CD4-positive, alpha-beta T cell (primary cell): Measurements from ENCODE around the gene MXI1. TPM values are rescaled to one million over a fixed set of nuclear protein-coding genes. Genes with fewer than 3 reads are reported as not detected.

Experiments
- ATAC-seq: fragments of 200-7000 bp; cut with Tn5 transposase; one replicate; pipeline ENCODE4 v1.10.0; 2022; ENCODE audit warnings: mild to moderate bottlenecking; ENCODE audit not compliant: poor library complexity
- CTCF ChIA-PET: fragments of 350-600 bp; sonication (Branson Sonifier 250); formaldehyde crosslinking; loops from one replicate; lab custom pipeline; 2021; ENCODE audit warnings: antibody characterized with exemption, inconsistent platforms; lab: Charles Lee
- POLR2A ChIA-PET: fragments of 350-600 bp; sonication (Branson Sonifier 250); formaldehyde crosslinking; loops from one replicate; lab custom pipeline; 2021; ENCODE audit warnings: antibody characterized with exemption, inconsistent platforms; lab: Charles Lee
- DNase-seq, 14 experiments: peaks; one replicate each; pipeline ENCODE4 v3.0.0-alpha.2; 2013 to 2020; ENCODE audit warnings: mixed read lengths in 2 of 14
- H3K27ac ChIP-seq, 2 donors: one replicate each; pipeline versions ENCODE4 v1.5.1 to v1.7.0; 2013; ENCODE audit warnings: low read length in 2 of 2, low read depth in 1 of 2, mild to moderate bottlenecking in 1 of 2
- H3K27me3 ChIP-seq, 2 experiments: 1 replicate in 1 of 2; 2 replicates in 1 of 2; pipeline versions ENCODE4 v1.6.1 to v1.7.0; 2013; ENCODE audit warnings: low read length in 2 of 2, control low read depth in 1 of 2, mild to moderate bottlenecking in 1 of 2, moderate library complexity in 1 of 2; ENCODE audit not compliant: insufficient read depth in 2 of 2, control insufficient read depth in 1 of 2
- H3K36me3 ChIP-seq: one replicate; pipeline ENCODE4 v1.6.1; 2013; ENCODE audit warnings: low read length, control low read depth; ENCODE audit not compliant: insufficient read depth
- H3K4me1 ChIP-seq: one replicate; pipeline ENCODE4 v1.6.1; 2013; ENCODE audit warnings: low read length, control low read depth; ENCODE audit not compliant: insufficient read depth
- H3K4me3 ChIP-seq: one replicate; pipeline ENCODE4 v1.5.1; 2013; ENCODE audit warnings: mild to moderate bottlenecking, low read length, moderate library complexity
- H3K9me3 ChIP-seq, 2 experiments: 1 replicate in 1 of 2; 2 replicates in 1 of 2; pipeline versions ENCODE4 v1.6.1 to v1.7.0; 2013; ENCODE audit warnings: low read length in 2 of 2, mild to moderate bottlenecking in 2 of 2, control low read depth in 1 of 2, moderate library complexity in 1 of 2; ENCODE audit not compliant: control insufficient read depth in 1 of 2, insufficient read depth in 1 of 2
- H3K27ac Mint-ChIP-seq: one replicate; pipeline ENCODE4 v1.8.0; 2020; ENCODE audit warnings: mixed read lengths
- H3K27me3 Mint-ChIP-seq: one replicate; pipeline ENCODE4 v1.8.0; 2021; ENCODE audit warnings: mixed read lengths
- H3K36me3 Mint-ChIP-seq: one replicate; pipeline ENCODE4 v1.8.0; 2021; ENCODE audit warnings: low read depth, mixed read lengths
- H3K4me1 Mint-ChIP-seq: one replicate; pipeline ENCODE4 v1.8.0; 2021; ENCODE audit warnings: low read depth, mixed read lengths
- H3K4me3 Mint-ChIP-seq: one replicate; pipeline ENCODE4 v1.8.0; 2020; ENCODE audit warnings: mild to moderate bottlenecking, mixed read lengths
- H3K9me3 Mint-ChIP-seq: one replicate; pipeline ENCODE4 v1.8.0; 2020; ENCODE audit warnings: mixed read lengths
- intact Hi-C, 2 experiments: fragments of 100-400 bp; cut with DNase I in 1 of 2; cut with micrococcal nuclease in 1 of 2; formaldehyde crosslinking; loops; one replicate each; pipeline versions ENCODE4 v1.15.1 to v1.9.0; 2023 to 2025; cut with DNase I, micrococcal nuclease
- total RNA-seq, 174 experiments: library from RNA in 2 of 174; stranded (reverse) in 2 of 174; gene quantifications; one replicate each; pipeline ENCODE4 v1.2.3 and lab custom pipeline; 2021 to 2026
- TF ChIP-seq, protein P1 (sequence below): fragments of 200-600 bp; IDR thresholded peaks from one replicate; pipeline ENCODE4 v1.8.0; 2022; ENCODE audit warnings: antibody characterized with exemption, mild to moderate bottlenecking

The MXI1 gene
- total RNA-seq, 2 experiments from 2014 or later, result 74.3 to 84.3 TPM

DNA sequence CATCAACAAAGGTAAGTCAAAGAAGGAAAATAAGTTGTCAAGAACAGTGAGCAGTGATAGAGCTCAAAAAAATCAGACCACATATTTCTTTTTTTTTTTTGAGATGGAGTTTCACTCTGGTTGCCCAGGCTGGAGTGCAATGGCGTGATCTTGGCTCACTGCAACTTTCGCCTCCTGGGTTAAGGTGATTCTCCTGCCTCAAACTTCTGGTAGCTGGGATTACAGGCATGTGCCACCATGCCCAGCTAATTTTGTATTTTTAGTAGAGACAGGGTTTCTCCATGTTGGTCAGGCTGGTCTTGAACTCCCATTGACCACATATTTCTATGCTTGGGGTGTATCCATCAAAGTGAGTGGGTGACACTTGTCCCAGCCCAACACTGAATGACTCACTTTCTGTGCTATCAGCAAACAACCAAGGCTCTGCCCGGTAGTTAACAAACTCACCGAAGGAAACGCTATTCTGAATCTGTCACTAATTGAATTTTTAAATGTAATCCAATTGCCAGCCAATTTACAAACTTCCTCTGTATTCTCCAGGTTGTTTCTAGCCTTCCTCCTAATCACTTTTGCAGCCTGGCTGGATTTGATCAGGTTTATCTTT, 116.9 kb downstream of the MXI1 start:
- ChIA-PET CTCF (no interaction called here), POLR2A (no interaction called here)
- Mint-ChIP-seq H3K27ac (no peak overlapping the region), H3K9me3 (peaks cover 8% of the 10 kb centered on the region), H3K4me1 (no peaks in the 10 kb centered on the region), H3K27me3 (no peaks in the 10 kb centered on the region), H3K4me3 (no peak overlapping the region), H3K36me3 (no peaks in the 10 kb centered on the region)
- intact Hi-C loops, result no loop called here
- Histone ChIP-seq H3K4me1 (no peaks in the 10 kb centered on the region), H3K36me3 (no peaks in the 10 kb centered on the region), H3K9me3 (peaks cover 0 to 8% of the 10 kb centered on the region in 2 experiments), H3K27ac (no peak overlapping the region), H3K27me3 (no peaks in the 10 kb centered on the region), H3K4me3 (no peak overlapping the region)
- TF ChIP-seq, protein P1, sequence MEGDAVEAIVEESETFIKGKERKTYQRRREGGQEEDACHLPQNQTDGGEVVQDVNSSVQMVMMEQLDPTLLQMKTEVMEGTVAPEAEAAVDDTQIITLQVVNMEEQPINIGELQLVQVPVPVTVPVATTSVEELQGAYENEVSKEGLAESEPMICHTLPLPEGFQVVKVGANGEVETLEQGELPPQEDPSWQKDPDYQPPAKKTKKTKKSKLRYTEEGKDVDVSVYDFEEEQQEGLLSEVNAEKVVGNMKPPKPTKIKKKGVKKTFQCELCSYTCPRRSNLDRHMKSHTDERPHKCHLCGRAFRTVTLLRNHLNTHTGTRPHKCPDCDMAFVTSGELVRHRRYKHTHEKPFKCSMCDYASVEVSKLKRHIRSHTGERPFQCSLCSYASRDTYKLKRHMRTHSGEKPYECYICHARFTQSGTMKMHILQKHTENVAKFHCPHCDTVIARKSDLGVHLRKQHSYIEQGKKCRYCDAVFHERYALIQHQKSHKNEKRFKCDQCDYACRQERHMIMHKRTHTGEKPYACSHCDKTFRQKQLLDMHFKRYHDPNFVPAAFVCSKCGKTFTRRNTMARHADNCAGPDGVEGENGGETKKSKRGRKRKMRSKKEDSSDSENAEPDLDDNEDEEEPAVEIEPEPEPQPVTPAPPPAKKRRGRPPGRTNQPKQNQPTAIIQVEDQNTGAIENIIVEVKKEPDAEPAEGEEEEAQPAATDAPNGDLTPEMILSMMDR, result no peak
- no peak for ATAC-seq
- no peak for DNase-seq

DNA sequence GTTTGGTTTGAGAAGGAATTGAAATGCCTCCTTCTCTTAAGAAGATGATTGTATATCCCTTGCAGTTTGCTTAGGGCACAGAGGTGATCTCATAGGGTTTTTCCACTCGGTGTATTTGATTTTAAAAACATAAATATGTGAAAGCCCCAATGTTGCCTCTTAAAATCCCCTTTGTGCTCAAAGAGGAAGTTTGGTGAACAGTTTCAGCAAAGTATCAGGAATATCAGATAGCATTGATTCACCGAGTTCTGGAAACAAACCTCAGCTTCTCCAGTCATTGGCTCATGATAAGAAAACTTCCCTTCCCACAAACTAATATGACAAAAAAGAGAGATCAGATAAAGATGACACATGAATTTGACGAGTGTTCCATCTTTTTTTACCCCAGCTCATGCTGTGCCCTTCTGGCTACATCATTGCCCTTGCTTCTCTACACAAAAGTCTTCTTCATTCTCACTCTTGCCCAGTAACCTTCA, 117.4 kb downstream of the MXI1 start:
- no peaks in the 10 kb centered on the region for H3K4me1 ChIP-seq
- H3K9me3 ChIP-seq, result peaks cover under 1 to 8% of the 10 kb centered on the region in 2 experiments
- TF ChIP-seq, protein P1, result no peak
- H3K9me3 Mint-ChIP-seq, result peaks cover 8% of the 10 kb centered on the region
- H3K4me3 ChIP-seq, result no peak overlapping the region
- no peaks in the 10 kb centered on the region for H3K4me1 Mint-ChIP-seq
- no peak overlapping the region for H3K27ac ChIP-seq
- DNase-seq (no peak), ATAC-seq (no peak)
- no peaks in the 10 kb centered on the region for H3K27me3 ChIP-seq
- H3K27ac Mint-ChIP-seq, result no peak overlapping the region
- H3K36me3 ChIP-seq, result no peaks in the 10 kb centered on the region
- CTCF ChIA-PET, result no interaction called here
- no peaks in the 10 kb centered on the region for H3K36me3 Mint-ChIP-seq
- H3K4me3 Mint-ChIP-seq, result no peak overlapping the region
- intact Hi-C loops, result no loop called here
- POLR2A ChIA-PET, result no interaction called here
- no peaks in the 10 kb centered on the region for H3K27me3 Mint-ChIP-seq

DNA sequence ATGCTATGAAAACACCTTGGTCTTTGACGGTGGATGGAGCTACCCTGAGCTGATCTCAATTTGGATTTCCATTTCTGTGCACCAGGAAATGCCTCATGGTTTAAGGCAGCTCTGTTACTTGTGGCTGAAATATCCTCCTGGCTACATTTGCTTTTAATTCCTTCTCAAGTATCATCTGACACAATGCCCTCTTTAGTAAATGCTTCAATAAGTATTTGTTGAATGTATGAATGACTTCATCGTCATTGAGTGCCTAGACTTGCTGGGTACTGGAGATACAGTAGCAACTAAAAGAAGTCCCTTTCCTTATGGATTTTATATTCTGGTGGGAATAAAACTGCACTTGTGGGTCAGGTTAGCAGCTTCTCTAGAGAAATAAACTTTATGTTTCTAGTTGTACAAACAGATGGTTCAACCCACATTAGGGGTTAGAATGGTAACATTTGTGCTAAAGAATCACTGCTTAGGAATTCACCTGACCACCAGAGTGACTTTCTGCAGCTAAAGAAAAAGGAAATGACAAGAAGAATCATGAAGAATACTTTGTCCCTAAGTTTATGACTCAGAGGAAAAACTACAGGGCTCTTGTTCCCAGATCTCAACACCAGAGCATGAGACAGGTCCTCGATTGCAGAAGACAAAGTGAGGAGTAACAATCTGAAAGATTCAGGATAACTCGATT, 119.1 kb downstream of the MXI1 start:
- Mint-ChIP-seq H3K9me3 (peaks cover 13% of the 10 kb centered on the region), H3K4me1 (no peaks in the 10 kb centered on the region), H3K27ac (no peak overlapping the region), H3K27me3 (no peaks in the 10 kb centered on the region), H3K4me3 (no peak overlapping the region), H3K36me3 (no peaks in the 10 kb centered on the region)
- Histone ChIP-seq H3K9me3 (peaks cover 12 to 15% of the 10 kb centered on the region in 2 experiments), H3K27ac (no peak overlapping the region), H3K27me3 (no peaks in the 10 kb centered on the region), H3K4me3 (no peak overlapping the region), H3K4me1 (no peaks in the 10 kb centered on the region), H3K36me3 (no peaks in the 10 kb centered on the region)
- ATAC-seq (no peak), DNase-seq (no peak)
- TF ChIP-seq, protein P1, result no peak
- intact Hi-C loops, result no loop called here
- POLR2A ChIA-PET, result no interaction called here
- CTCF ChIA-PET, result interaction anchor here (0.9 kb wide), 1 partner anchor 8 kb away, joined by 3 read pairs; no protein-coding TSS in a partner anchor
